NOMO-1 treated with DMSO at 0.1 percent for 48 hours (cell line): ENCODE data around the gene TMSB15B.
"Not testable (repeated sequence)": the region's sequence is repeated elsewhere in the genome, so short reads cannot be mapped to it uniquely, and the experiment has no call there.

ENCODE experiments used
- DNase-seq: peaks from one replicate; lab custom pipeline; 2025; ENCODE audit not compliant: unreplicated experiment; lab: John Stamatoyannopoulos, UW

The TMSB15B gene

DNA sequence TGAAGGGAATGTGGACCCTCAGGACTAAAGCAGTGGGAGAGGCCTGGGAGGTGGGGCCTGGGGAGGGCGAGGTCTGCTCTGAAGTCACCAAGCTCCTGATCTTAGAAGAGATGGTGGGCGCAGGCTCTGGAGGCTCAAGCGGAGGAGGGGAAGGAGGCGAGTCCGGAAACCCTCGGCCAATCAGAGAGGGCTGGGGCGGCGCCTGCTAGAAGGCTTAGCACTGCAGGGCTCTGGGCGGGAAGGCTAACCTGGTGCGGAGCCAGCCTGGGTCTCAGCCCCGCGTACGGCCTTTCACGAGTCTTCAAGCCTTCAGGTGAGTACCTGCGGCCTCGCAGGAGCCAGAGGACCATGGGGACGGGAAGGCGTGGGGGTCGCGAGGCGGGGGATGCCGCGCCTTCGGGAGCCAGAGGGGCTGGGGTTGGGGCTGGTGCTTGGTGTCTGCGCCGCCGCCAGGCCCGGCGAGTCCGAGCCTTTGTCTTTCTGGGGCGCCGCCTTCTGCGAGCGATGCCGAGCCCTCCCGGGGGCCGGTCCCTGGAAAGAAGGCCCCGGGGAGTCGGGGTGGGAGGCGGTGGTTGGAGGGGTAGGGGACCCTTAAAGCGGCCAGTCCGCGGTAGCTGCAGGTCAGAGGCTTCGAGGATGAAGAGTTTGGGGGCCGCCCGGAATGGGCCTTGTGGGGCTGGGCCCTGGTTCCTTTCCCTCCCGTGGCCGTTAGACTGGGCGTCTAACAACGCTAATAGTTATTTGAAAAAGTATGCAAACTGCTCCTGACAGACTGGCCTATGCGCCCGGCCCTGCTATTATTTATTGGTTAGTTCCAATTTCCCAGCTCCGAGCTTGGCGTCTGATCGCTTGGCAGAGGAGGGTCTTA is at the start of gene TMSB15B:
Gene TMSB15B, plus strand, starts transcription at position 217 of the 868 bp plus-strand sequence.
- DNase-seq: not testable (repeated sequence)

DNA sequence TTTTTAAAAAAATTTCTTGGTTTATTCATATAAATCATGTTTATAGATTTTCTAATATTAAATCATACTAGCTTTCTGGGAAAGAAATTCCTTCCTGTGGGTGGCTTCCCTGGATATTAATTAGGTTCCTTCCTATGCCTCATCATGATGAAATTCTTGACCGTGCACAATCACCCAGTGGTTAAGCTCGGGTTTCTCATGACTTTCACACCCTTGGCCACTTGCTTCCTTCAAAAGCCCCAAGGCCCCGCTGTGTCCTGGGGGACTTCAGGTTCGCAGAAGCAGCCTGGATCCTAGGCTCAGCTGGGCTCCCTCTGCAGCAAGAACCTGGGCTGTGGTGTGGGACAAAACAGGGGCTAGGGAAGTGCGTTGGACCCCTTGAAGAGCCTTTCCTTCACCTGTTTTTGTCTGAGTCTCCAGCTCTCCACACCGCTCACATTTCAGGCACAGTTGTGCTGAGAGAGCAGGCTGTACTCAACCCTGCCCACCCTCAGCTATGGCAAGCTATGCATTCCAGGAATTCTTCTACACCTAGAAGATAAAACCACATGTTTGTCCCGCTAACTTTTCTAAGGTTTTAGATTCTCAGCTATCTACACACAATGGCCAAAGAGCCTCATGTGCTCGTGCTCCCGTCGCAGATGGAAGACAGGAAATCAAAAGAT is 48.9 kb upstream of the TMSB15B start:
- DNase-seq: no peak

DNA sequence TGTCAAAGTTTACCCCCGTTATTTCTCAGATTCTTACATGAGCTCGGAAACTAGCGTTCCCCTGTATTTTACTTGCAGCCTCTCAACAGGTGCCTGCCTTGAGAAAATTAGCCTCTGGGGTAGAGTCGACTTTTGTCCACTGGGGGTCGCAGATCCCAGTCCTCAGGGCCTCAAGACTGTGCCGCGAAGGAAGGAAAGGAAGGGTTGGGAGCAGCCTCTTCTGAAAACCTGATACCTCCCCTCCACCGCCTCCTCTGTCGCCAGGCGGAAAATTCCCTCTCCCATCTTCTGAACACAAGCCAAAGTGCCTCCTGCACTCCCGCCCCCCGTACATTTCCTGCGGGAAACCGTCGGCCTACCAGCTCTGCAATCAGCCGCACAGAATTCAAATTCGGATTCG is 44.4 kb upstream of the TMSB15B start:
- DNase-seq: peak; percentile 33

DNA sequence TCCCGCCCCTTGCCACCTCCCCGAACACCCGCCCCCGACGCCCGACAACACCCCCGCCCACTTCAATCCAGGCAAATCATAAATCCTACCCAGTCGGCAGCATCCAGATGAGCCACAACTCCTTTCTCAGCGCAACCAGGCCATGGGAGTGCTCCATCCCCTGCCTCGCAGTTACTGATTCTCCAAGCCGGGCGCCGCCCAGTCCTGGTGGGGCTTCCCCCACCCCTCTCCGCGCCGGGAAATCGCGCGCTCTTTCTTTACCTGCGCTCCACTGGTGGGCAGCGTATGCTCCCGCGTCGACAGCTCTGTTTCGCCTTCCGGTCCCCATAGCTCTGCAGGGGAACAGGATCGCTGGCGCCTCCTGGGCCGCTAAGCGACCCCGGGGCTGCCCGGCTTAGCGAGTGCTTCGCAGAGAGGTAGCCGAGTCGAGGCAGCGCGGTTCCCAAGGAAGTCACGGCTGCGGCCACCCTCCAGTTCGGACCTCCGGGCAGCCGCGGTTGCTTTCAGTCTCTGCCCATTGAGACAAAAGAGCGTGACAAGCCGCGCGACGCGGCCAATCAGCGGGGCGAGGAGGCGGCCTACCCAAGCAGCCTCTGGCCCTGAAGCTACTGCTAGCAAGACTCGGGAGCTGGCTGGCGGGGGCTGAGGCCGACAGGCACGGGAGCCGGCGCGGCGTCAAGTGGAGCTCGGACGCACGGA is 43.7 kb upstream of the TMSB15B start:
- peak; percentile 44 for DNase-seq

DNA sequence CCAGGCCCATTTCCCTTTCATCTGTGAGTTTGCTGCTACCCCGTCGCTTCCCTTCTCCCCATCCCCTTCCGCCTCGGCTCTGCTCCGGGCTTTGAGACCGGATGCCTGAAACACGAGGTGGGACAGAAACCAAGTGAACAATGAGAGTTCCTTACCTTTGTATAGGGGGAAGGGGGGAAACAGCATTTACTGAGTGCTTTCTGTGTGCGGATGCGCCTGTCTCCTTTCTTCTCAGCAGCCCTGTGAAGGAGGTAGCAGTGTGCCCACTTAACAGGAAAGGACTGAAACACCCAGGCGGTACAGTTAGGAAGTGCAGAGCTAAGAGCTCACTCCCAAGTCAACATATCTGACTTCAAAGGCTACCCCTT is 43.2 kb upstream of the TMSB15B start:
- peak; percentile 65 for DNase-seq

DNA sequence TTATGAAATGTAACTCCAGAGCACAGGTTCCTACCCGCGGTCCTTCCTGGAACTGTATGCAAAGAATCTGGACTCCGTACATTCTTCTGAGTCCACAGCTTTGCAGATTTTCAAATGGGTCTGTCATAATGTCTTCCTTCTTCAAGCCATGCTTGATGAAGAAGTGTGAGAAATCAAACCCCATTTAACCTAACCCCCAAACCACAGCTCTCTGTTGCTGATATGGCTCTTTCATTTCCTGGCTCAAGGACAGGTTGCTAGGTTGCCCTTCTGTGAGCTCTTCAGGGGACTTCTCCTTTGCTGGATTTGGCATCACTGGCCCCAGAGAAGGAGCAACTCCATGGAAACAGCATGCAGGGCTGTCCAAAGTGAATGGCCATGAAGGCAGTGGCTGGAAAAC is 41.9 kb upstream of the TMSB15B start:
- DNase-seq: not testable (repeated sequence)

DNA sequence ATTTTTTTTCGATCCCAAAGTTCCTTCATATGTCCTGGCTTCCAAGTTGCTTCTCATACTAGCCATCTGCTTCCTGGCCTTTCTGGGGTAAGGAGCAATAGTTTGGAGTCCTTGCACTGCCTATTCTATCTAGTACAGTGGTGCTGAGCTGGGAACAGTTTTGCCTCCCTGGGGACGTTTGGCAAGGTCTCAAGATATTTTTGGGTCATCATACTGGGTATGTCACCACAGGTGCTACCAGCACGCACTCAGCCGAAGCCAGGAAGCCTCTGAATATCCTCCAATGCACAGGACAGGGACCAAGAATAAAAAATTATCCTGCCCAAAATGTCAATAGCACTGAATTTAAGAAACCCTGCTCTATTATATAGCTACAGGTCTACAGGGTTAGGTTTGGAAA is 35.4 kb upstream of the TMSB15B start:
- no peak for DNase-seq

DNA sequence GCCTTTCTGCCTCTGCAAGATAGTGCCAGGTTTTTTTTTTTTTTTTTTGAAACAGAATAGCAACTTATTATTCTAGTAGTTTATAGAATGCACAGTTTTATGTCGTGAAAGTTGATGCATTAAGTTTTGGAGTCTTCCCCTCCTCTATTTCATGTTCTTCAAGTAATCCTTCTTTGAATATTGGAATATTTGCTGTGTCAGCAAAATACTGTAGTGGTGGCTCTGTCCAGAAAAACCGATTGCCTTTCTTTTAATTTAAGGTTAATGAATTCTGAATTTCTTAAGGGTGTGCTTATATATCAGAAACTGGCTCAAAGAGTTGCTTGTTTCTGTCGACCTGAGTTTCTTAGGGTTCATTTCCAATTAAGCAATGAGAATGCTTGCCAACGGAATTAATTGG is 34.8 kb upstream of the TMSB15B start:
- DNase-seq: no peak

DNA sequence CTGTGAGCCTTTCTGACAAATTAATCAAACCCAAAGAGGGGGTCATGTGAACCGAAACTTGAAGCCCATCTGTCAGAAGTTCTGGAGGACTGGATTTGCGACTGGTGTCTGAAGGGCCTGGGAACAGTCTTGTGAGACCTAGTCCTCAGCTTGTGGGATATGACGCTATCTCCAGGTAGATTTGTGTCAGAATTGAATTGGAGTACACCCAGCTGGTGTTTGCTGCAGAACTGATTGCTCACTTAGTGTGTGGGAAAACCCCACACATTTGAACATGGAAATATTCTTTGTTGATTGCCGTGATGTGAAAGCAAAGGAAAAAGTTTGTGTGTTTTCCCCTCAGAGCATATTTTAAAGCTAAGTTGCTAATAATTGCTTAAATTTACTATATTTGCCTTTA is 30.3 kb upstream of the TMSB15B start:
- no peak for DNase-seq

DNA sequence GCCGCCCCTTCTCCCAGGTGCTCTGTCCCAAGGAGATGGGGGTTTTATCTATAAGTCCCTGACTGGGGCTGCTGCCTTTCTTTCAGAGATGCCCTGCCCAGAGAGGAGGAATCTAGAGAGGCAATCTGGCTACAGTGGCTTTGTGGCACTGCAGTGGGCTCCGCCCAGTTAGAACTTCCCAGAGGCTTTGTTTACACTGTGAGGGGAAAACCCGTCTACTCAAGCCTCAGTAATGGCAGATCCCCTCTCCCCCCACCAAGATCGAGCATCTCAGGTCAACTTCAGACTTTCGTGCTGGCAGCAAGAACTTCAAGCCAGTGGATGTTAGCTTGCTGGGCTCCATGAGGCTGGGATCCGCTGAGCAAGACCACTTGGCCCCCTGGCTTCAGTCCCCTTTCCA is 22.2 kb upstream of the TMSB15B start:
- DNase-seq: not testable (repeated sequence)

DNA sequence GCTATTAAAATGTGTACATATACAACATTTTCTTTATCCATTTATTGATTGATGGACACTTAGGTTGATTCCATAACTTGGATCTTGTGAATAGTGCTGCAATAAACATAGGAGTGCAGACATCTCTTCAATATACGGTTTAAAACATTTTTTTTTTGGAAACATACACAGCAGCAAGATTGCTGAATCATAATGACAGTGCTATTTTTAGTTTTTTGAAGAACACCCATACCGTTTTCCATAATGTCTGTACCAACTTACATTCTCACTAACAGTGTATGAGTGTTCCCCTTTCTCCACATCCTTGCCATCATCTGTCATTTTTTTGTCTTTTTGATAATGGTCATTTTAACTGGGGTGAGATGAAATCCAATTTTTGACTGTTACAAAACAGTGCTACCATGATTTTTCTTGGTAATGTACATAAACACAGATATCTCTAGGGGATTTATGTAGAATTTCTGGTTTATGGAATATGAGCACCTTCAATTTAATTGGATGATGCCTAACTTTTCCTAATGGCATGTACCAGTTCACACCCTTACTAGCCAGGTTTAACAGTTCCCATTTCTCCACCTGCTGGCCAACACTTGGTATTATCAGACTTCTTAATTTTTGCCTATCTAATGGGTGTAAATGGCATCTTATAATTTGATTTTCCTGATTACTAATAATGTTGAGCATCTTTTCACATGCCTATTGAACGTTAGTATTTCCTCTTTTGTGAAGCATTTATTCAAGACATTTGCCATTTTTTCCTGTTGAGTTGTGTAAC is 21.0 kb upstream of the TMSB15B start:
- no peak for DNase-seq

DNA sequence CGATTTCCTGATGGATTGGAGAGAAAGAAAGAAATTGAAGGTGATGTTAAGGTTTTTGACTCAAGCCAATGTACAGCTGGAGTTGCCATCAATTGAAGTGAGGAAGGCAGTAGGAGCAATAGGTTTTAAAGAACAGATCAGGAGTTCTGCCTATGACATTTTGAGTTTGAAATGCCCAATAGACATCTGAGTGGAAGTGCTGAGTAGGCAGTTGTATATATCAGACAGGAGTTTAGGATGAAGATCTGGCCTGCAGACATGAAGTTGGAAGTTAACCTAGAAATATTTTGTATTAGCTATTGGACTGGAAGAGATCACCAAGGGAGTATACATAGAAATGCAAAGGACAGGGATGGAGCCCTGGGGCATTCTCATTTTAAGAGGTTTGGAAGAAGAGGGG is 12.9 kb upstream of the TMSB15B start:
- no peak for DNase-seq

DNA sequence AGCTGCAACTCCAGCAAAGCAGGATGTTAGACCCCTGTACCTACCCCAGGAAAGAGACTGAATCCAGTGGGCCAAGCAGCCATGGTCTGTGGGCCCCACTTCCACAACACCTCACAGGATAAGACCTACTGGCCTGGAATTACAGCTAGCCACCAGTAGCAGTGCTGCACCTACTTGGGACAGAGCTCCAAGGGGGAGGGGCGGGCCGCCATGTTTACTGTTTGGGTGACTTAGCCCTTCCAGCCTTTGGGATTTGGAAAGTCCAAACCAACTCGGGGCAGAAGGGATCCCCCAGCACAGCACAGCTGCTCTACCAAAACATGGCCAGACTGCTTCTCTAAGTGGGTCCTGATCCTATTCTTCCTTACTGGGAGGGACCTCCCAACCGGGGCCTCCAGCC is 9.1 kb upstream of the TMSB15B start:
- no peak for DNase-seq

DNA sequence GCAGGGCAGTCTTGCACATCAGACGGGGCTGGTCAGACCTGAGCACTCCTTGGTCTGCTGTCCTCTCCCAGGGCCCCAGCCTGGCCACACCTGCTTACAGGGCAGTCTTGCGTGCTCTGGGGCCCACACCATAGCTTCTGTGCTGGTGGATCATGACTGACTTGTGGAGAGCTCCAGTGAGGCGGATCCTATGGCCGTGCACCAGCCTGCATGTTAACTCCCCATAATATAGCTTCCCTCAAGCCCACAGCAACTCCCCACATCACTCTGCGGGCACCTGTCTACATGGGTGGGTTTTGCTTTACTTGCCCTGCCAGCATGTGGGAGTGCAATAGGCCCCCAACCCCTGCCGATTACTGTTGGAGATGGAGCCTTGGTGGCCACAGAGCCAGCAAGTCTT is 8.2 kb upstream of the TMSB15B start:
- no peak for DNase-seq

DNA sequence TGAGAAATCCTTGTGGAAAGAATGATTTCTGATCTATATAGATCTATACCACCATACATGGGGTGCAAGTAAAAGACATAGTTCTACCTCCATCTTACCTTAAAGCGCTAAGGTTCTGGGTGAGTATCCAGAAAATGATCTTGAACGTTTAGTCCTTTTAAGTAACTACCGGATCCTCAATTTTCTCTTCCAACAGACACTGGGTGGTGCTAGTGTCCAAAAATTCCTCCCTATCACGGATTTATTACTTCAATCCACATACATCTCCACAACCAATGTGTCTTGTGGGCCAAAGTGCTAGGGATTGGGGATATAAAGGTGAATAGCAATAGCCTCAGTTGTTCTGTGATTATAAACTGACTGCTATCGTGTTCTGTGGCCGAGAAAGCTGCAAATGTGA is 1.8 kb upstream of the TMSB15B start:
- not testable (repeated sequence) for DNase-seq

DNA sequence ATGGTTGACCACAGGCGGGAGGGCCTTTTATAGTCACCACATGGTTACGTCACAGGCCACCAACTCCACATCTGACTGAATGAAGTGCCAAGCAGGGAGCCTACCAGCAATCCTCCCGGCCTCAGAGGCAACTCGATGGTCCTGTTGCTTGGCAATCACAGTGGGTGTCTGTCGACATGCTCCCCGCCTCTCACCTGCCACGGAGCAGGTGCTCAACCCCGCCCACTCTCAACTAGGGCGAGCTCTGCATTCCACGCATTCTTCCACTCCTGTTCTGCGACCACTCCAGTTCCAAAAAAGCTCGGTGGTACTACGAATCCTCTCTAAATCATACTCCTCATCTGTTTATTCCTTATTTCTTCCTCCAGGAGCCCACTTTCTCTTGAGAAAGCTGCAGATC is 21.1 kb downstream of the TMSB15B start:
- not testable (repeated sequence) for DNase-seq

DNA sequence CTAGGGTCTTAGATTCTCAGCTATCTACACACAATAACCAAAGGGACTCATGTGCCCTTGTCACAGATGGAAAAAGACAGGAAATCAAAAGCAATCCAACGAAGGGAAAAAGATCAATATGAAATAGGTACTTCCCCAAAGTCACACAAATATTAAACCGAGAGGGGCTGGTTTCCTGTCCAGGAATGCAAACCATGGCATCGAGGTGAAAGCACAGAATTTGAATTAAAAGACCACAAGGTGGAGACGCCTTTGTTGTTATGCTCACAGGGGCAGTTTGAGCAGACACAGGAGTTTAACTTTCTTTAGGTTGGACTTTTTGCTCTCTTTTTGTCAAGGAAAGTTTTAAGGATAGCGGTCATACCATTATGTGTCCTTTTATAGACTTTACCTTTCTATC is 36.8 kb downstream of the TMSB15B start:
- DNase-seq: no peak

DNA sequence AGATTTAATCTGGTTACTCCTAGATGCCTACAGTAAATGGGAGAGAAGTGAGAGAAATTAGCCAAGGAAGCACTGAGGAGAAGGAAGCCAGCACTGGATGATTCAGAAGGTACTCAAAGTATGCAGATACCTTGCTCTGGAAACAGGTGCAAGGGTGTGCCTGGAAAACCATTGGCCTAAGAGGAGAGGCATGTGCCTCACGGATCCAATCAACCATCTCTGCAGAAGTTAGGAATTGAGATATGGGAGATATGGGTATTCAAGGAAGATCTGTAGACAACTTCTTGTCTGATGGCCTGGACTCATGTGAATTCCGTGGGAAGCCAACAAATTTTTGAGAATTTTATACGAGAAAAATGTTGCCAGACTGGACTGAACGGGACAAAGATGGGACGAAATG is 46.4 kb downstream of the TMSB15B start:
- no peak for DNase-seq

DNA sequence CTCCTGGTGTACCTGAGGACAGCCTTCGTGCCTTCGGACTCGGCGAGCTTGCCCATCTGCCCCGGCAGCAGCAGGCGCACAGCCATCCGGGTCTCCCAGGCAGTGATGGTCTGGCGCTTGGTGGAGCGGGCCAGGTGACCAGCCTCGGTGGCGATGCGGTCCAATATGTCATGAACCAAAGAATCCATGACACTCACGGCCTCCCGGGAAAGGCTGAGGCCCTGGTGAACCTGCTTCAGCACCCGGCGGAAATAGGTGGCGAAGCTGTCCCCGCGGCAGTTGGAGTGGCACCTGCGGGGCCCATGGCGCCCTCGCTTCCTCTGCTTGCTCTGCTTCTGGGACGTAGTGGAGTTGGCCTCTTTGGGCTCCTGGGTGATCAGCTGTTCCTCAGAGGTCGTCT is 50.7 kb downstream of the TMSB15B start:
- no peak for DNase-seq

DNA sequence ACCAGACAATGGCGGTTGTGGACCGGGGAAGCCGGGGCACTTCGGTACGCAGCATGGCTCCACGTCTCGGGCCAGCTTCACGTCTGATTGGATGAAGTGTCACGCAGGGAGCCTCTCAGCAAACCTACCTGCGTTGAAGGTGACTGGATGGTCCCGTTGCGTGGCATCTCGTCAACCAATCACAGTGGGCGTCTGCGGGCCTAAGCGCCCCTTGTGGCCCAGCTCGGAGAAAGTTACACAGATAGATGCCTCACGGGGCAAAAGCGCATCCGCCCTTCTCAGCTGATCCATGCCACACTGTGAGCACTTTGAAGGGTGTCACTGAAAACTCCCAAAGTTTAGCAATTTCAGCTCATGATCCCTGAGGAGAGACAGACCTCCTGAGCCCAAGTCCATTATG is 51.2 kb downstream of the TMSB15B start, which contains the start of gene H2BW1:
Gene H2BW1, minus strand, starts transcription at position 103 of the 400 bp plus-strand sequence. CDS start 132 bp downstream, outside the sequence.
- no peak for DNase-seq

DNA sequence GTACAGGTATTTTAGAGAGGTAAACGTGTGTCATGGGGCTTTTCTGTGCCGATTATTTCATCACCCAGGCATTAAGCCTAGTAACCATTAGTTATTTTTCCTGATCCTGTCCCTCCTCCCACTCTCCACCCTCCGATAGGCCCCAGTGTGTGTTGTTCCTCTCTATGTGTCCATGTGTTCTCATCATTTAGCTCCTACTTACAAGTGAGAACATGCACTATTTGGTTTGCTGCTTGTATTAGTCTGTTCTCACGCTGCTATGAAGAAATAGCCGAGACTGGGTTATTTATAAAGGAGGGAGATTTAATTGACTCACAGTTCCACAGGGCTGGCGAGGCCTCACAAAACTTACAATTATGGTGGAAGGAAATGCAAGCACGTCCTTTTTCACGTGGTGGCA is 53.1 kb downstream of the TMSB15B start:
- not testable (repeated sequence) for DNase-seq
